Right renal cortex interstitium (tissue), 3 donors: Measurements from ENCODE around the gene TGFA. TPM values are rescaled to one million over a fixed set of nuclear protein-coding genes. Genes with fewer than 3 reads are reported as not detected.

ENCODE experiments used
- DNase-seq, 3 donors: peaks; one replicate each; pipeline ENCODE4 v3.0.0-alpha.2; 2013; ENCODE audit warnings: low read depth in 3 of 3, low spot score in 2 of 3
- polyA plus RNA-seq, 3 donors: library from polyadenylated mRNA; unstranded; fragments of 120-200 nt; gene quantifications; one replicate each; pipeline ENCODE4 v1.2.1, GENCODE V29; 2013; ENCODE audit not compliant: insufficient read length in 3 of 3

The TGFA gene
- polyA plus RNA-seq, 3 donors = 15.8 to 18.5 (median 17.6) TPM

GRCh38 chr2:70526126-70526525 lies 27.5 kb downstream of the TGFA start:
- DNase-seq = no peak

DNA sequence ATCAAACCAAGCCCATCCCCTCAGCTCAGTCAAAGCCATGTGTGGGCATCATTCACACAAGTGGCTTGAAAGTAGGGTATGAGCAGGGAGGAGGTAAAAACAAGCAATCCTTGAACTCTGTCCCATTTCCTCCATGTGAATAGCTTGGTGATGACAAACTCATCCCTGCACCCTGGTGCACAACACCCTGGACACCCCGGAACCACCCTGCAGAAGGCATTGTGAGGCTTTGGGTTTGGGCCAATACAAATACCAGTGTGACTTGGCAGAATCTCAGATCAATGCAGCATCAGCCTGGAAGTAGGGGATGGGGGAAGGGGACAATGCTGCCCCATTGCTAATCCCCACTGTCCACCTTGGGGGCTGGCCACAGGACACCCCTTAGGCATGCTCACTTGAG lies 28.6 kb downstream of the TGFA start:
- no peak for DNase-seq

DNA sequence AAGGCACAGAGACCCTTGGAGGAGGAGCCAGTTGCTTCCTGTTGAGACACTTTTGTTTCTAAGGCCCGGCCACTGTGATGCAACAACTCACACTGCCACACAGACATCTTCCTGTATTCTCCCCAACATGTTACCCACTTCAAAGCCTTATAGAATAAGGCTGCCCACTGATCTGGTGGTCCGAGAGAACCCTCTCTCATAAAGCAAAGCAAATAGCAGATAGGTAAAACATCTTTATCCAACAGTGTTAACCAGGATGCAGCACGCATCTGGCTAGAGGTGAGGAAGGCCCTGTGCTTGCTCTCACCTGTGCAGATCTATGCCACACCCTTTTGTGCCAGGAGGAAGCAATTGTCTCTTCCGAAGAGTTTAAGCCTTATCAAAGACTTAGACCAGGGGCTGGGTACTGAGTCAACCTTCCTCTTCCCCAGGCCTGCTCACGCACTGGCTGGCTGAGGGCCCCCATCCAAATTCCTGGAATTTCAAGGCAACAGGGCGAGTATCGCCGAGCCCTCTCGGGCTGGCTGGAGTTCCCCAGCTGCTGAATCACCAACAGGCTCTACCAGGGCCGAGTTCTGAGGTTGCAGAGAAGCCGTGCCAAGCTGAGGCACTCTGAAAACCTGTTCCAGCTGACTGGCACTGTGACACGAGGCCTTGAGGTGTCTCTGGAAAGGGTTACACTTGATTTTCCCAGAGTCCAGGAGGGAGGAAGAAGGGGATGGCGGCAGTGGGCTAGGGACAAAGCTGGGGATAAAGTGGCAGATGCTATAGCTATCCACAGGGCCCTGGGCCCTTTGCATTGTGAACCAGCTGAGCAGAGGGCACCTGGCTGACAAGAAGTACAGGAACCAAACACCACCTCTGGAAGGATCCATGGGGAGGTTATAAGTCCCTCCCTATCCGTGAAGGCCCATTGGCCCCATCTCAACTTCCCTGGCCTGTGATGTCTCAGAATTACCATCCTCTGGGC lies 29.3 kb downstream of the TGFA start:
- no peak for DNase-seq

- no peak for DNase-seq
Measured at GRCh38 chr2:70523672-70523995, 30.0 kb downstream of the TGFA start.

- DNase-seq = no peak
Measured at GRCh38 chr2:70522627-70523026, 31.0 kb downstream of the TGFA start.

GRCh38 chr2:70520825-70521224 lies 32.8 kb downstream of the TGFA start:
- DNase-seq = no peak

GRCh38 chr2:70519453-70519852 lies 34.2 kb downstream of the TGFA start:
- no peak for DNase-seq

DNA sequence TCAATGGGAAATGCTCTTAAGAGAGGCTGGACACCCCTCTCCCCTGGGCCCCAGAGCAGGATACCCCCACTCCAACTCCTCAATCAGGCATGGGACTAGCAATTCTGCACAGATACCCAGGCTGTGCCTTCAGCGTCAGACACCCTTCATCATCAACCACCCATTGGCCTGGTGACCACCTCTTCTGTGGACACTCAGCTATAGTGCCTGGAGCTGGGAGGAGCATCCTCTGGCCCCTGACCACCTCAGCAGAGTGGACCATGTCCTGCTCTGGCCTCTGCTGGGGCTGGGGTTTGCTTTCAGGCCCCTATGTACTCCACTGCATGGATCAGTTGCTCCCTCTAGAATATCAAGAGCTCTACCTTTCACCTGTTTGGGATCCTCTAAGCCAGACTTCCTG lies 35.1 kb downstream of the TGFA start:
- DNase-seq = no peak

GRCh38 chr2:70517804-70518203 lies 35.8 kb downstream of the TGFA start:
- no peak for DNase-seq

DNA sequence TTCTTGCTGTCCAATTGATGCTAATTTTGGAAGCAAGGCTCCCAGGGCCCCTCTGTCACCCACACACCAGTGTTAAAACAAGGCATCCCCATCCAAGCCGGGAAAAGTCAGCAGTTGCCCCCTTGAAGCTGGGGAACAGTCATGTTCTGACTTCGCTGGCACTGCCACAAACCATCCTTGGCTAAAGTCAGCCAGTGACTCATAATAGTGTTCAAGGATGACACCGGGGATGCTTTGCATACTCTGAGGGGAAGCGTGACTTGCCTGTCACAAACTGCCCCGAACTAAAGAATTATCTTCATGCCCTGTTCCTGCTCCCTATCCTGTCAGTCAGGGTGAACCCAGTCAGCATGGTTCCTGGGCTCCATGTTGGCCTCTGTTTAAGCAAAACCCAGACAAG lies 37.0 kb downstream of the TGFA start:
- DNase-seq = no peak

DNA sequence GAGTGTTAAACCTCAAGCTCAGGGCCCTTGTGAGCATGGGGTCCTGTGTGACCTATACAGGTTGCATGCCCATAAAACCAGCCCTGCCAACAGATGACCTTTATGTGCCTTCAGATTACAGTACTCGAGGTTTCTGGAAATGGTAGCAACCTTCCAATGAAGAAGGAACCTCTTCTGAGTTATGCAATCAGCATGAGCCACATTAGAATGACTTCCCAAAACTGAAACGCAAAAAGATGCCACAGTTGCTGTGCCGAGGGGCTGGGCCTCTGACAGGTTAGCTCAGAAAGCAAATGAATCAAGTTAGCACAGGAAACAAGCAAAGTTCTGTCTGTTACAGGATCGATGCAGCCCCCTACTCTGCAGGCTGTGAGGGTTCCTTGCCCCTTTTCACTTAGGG lies 37.7 kb downstream of the TGFA start:
- no peak for DNase-seq

GRCh38 chr2:70514612-70515055 lies 39.0 kb downstream of the TGFA start:
- DNase-seq = no peak

DNA sequence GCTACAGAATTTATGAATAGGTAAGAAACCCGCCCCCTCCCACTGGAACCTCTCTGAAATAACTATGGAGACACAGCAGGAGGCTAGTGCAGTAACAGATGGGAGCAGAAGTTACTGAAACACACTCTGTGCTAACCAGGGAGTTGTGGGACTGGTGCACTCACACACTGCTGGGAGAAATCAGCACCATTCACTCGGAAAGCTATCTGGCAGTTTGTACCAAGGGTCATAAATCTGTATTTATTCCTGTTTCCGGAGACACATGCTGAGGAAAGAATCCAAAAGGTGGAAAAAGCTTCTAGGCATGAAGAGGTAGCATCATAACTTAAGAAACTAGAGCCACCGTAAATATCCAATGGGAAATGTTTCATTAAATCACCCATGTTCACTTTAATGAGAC lies 39.9 kb downstream of the TGFA start:
- DNase-seq = peak; percentile 45 to 71 (median 65)

DNA sequence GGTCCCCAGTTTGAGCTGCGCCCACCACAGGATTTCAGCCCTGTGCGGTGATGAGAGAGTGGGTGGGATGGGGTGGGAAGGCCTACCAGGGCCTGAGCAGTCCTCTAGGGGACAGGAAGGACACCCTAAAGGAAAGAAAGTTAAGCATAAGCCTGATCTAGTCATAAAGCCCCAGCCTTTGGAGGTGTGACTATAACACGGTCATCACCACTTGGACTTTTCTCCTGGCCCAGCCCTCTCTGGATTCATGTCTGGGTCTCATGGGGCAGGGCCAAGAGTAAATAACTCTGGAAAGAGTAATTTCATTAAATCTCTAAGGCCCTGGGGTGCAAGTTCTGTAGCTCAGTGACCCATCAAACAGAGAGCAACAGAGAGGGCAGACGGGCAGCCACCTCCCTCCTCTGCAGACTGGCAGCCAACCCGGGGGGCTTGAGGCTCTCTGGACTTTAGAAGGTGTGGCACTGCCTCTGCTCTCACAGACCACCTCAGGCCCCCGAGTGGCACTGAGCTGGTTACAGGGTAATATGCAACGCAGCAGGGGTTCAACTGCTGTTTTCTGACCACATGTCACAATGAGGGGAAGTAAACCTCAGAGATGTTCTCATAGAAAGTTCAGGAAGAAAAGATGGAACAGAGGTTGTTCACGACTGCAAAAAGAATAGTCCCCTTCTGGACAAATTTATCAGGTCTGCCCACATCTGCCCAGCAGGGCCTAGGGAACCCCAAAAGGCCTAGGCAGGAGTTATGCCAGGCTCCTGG lies 41.5 kb downstream of the TGFA start:
- DNase-seq = no peak

DNA sequence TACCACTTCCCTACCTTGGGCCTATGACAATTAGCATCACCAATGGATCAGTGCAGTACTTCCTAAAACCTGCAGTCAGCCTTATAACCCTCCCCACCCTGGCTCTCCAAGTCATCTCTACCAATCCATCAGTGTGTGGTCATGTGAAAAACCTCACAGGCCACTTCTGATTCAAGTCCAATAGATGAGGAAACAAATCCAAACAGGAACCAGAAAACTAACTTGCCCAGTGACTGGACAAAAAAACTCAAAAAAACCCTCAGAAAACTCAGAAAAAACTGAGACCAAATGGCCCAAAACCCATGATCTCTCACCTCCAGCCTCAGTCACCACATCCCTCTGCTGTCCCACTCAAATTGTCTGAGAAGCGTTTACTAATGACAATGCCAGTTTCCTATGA lies 43.3 kb downstream of the TGFA start:
- DNase-seq = no peak

DNA sequence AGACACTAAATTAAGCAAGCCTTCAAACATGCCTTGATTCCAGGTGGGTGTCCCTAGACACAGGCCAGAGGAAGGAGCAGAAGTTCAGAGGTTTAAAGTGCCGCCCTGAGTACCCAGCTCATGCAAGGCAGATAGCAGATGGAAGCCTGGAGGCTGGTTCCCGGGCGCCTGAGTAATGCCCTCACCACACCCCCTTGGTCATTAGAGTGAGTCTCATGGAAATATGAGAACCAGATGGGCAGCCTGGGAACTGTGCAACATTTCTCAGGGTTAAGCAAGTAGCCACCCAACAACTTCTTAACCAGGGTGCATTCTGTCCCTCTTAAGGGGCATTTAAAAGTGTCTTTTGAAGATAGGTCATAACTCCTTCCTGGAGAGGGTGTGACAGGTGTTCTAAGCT lies 44.1 kb downstream of the TGFA start:
- DNase-seq = no peak

GRCh38 chr2:70508711-70509462 lies 44.7 kb downstream of the TGFA start:
- no peak for DNase-seq

- DNase-seq = no peak
Measured at GRCh38 chr2:70505613-70506391, 47.8 kb downstream of the TGFA start.

- no peak for DNase-seq
Measured at GRCh38 chr2:70504750-70505149, 48.9 kb downstream of the TGFA start.

DNA sequence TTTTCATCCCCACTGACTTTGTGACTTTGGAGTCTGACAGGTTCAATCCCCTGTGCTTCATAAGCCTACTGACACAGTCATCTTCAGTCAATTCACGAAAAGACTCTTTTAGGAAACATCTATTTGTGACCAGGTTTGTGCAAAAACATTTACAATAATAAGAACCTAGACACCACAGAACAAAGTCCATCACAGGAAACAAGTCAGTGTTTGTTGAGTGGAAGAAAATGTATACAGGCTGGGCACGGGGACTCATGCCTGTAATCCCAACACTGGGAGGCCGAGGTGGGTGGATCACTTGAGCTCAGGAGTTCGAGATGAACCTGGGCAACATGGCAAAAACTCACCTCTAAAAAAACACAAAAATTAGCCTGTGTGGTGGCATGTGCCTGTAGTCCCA lies 49.7 kb downstream of the TGFA start:
- no peak for DNase-seq
